HG02642 (cell line): ENCODE results near the gene SF3B5.
"Not testable (repeated sequence)": the region's sequence is repeated elsewhere in the genome, so short reads cannot be mapped to it uniquely, and the experiment has no call there.

ENCODE experiments used
- ATAC-seq: cut with Tn5 transposase; IDR thresholded peaks from one replicate; pipeline ENCODE4 v1.9.1; 2021; ENCODE audit warnings: mild to moderate bottlenecking; ENCODE audit not compliant: unreplicated experiment, poor library complexity

The SF3B5 gene

DNA sequence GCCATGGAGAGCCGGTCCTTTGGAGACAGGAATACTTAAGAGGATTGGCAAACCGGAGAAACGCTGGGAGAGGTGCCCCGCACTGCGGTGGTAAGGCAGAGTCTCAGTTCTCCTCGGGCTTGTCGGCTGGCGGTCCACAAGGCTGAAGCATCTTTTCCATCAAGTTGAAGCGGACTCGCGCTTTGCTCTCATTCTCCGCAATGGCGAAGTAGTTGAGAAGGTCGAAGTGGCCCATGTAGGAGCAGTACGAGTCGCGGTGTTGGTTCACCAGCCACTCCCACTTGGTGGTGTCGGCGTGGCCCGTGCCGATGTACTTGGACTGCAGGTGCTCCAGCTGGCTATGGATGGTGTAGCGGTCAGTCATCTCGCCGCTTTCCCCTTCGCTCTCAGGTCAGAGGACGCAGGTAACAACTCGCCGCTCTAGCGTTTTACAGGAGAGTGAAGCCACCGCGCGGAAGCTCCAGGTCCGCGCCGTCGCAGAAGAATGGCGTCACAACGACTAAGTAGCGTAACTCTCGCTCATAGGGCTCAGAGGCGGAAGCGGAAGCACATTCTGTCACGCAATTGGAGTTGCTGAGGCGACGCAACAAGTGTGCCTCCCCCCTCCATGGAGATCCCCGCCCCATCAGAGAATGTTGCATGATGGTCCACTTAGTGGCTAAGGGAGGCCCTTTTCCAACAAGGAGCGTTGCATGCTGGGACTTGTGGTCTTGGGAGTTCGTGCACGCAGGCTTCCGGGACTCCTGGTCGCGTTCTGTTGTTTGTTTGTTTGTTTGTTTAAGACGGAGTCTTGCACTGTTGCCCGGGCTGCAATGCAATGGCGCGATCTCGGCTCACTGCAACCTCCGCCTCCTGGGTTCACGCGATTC, at the start of gene SF3B5:
TSS of gene SF3B5 (minus strand) at position 440 of the 869 bp plus-strand sequence. CDS start at position 364, 76 bp downstream.
- peak; percentile 96 for ATAC-seq

- ATAC-seq, result no peak
Measured at GRCh38 chr6:144144996-144145395, 49.6 kb upstream of the SF3B5 start.

DNA sequence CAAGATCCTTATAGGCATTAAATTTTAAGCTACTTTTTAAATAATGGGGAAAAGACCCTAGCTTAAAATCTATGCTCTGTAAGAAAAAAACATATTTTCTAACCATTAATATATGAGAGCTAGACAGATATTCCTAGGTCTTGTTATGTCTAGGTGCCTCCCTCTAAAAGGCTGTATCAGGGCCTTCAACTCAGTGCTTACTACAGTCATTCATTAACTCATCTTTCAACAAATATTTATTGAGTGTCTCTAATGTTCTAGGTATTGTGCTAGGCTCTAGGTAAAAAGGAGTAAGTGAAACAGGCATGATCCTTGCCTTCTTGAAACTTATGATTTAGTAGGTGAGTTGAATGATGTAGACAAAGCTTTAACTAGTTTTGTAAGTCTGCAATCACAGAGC, 48.5 kb upstream of the SF3B5 start:
- no peak for ATAC-seq

- ATAC-seq, result no peak
Measured at GRCh38 chr6:144143106-144143505, 47.7 kb upstream of the SF3B5 start.

DNA sequence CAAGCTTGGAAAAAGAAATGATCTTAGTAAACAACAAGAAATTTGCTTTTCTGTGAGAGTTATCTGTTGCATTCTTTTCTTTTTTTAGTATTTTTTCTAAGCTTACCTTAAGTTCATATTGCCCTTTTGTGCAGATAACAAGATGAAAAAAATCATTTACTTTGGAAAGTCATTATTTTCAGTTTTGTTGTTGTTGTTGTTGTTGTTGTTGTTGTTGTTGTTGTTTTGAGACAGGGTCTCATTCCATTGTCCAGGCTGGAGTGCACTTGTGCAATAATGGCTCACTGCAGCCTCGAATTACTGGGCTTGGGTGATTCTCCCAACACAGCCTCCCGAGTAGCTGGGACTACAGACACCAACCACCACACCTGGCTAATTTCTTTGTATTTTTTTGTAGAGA, 46.1 kb upstream of the SF3B5 start:
- ATAC-seq, result no peak

DNA sequence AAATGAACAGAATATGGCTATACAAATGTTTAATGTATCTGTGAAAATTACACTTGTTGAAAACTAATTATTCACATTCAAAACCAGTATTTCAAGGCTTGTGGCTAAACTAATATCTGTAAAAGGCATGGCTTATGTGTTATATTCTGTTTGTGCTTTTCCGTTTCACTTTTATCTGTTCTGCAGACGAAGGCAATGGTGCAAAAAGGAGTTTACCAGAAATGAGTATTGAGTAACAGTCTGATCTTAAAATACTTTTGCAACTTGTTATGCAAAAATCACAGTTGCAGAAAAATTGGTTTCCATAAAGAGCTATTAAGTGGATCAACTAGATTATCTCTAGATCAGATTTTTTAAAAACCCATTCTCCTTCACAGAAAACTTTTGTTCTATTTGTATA, 45.5 kb upstream of the SF3B5 start:
- ATAC-seq, result peak; percentile 86

DNA sequence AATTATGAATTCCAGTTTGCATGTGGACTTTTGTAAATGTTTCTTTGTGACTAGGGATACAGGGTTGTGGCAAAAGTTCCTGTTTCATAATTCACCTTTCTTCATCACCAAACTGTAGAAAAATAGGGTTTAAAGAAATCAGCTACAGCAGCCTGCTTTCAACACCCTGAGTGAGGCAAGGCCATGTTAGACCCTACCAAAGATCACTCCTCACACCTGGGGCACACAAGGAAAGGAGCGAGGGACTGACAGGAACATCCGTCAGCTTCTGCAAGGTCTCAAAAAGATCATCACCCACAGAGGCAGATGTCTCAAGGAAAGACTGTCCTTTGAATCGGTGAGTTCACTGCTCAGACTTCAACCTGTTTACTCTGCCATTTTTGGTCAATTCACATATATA, 44.4 kb upstream of the SF3B5 start:
- no peak for ATAC-seq

DNA sequence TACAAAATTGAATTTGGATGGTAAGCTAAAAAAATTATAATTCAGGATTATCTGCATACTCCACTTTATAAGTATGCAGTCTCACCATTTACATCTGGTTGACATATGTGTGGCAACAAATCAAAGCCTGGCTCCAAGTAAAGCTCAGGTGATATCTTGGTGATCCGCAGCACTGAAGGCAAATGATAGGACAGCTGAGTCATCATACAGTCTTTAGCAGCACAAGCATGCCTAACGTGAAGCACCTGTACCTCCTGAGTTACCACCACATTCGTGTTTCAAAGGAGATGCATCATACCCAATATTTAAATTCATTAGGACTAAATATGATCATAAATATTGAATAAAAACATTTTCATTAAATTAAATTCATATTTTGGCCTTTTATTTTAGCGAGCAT, 43.2 kb upstream of the SF3B5 start:
- no peak for ATAC-seq

- no peak for ATAC-seq
Measured at GRCh38 chr6:144134737-144135136, 39.4 kb upstream of the SF3B5 start.

DNA sequence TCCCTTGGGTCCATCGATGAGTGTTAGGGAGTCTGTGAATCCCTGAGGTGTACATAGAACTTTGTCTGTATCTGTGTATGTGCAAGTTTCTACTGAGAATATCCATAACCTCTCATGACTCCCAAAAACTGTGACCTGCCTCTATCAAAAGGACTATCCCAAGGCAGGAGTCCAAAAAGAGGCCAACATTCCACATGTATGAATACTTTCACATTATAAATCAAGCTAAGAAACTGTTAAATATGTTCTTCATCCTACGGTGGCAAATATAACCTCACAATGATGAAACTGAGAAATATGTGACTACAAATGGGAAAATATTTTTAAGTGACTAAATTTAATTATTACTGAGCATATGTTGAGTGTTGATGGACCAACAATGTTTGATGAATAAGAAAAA, 38.8 kb upstream of the SF3B5 start:
- no peak for ATAC-seq

DNA sequence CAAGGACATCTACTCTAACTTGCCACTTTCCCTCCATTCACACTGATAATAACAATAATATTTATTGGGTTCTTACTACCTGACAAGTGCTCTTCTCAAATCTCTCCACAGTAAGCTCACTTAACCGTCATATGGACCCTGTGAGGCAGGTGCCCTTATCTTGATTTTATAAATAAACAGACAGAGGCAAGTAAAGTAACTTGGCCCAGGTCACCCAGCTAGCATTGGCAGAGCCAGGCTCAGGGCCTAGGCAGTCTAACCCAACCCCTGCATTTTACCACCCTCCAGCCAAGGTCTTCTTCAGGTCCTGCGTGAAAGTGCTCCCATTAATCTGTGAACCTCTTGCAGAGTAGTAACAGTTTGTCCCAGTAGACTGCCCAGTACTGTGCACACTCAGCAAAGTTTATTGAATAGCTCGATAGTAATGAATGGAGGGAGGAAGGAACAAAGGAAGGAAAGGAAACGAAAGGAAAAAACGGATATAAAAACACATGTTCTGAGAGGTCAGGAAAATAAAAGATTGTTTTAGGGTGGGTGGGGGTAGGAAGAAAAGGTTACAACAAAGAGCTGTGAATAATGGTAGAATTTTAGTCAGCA, 38.0 kb upstream of the SF3B5 start:
- no peak for ATAC-seq

DNA sequence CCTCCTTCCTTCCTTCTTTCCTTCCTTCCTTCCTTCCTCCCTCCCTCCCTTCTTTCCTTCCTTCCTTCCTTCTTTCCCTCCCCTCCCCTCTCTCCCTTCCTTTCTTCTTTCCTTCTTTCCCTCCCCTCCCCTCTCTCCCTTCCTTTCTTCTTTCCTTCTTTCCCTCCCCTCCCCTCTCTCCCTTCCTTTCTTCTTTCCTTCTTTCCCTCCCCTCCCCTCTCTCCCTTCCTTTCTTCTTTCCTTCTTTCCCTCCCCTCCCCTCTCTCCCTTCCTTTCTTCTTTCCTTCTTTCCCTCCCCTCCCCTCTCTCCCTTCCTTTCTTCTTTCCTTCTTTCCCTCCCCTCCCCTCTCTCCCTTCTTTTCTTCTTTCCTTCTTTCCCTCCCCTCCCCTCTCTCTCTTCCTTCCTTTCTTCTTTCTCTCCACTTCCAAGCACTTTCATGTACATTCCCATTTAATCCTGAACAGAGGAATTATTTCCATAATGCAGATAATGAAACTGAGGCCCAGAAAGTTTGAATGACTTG, 36.9 kb upstream of the SF3B5 start:
- ATAC-seq, result not testable (repeated sequence)

DNA sequence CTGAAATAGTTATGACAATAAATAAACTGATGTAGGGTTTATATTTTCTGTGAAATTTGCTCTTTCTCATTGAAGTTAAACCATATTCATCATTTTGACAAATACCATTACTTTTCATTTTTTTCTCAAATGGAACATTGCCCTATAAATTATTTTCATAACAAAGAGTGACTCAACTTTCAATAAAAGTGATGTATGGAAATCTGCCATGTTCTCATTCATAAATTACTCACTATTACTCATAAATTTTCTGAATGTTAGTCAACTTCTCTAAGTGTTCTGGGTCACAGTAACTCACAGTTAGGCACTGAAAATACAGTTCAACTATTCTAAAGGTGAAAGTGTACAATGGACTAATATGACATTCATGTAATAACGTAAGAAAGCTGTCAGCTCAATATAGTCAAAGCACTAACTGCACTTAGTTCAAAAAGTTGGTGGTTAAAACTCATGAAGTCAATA, 35.9 kb upstream of the SF3B5 start:
- peak; percentile 54 for ATAC-seq

GRCh38 chr6:144129469-144129868, 34.1 kb upstream of the SF3B5 start:
- no peak for ATAC-seq

DNA sequence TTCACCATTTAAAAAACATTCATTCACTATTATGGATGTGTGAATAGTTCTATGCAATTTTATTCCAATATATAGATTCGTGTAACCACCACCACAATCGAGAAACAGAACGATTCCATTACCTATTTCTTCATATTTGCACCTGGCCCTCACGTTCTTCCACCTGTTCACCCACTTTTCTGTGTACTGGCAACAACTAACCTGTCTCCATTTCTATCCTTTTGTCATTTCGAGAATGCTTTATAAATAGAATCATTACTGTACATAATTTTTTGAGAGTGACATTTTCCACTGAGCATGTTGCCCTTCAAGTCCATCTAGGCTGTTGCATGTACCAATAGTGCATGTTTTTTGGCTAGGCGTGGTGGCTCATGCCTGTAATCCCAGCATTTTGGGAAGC, 31.7 kb upstream of the SF3B5 start:
- no peak for ATAC-seq

- no peak for ATAC-seq
Measured at GRCh38 chr6:144123836-144124235, 28.5 kb upstream of the SF3B5 start.

- no peak for ATAC-seq
Measured at GRCh38 chr6:144123421-144123820, 28.0 kb upstream of the SF3B5 start.

- ATAC-seq, result no peak
Measured at GRCh38 chr6:144122861-144123260, 27.5 kb upstream of the SF3B5 start.

- no peak for ATAC-seq
Measured at GRCh38 chr6:144119376-144119775, 24.0 kb upstream of the SF3B5 start.

DNA sequence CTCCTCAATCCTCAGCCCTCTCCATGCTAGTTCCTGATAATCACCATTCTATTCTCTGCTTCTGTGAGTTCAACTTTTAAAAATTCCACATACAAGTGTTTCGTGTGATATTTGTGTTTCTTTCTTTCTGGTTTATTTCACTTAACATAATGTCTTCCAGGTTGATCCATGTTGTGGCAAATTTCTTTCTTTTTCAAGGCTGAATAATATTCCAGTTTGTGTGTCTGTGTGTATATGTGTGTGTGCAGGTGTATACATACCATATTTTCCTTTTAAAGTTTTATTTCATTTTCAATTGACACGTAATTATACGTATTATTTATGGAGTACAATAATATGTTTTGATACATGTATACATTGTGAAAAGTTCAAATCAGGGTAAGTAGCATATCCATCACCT, 19.8 kb upstream of the SF3B5 start:
- no peak for ATAC-seq

- no peak for ATAC-seq
Measured at GRCh38 chr6:144113366-144113765, 18.0 kb upstream of the SF3B5 start.

GRCh38 chr6:144110210-144110609, 14.8 kb upstream of the SF3B5 start:
- no peak for ATAC-seq
